CD4-positive, alpha-beta T cell treated with Interleukin-15 for 1 hour (primary cell): ENCODE results near the gene CD93.

Experiments
- DNase-seq: peaks from one replicate; pipeline ENCODE4 v3.0.0-alpha.2; 2020

Gene CD93

DNA sequence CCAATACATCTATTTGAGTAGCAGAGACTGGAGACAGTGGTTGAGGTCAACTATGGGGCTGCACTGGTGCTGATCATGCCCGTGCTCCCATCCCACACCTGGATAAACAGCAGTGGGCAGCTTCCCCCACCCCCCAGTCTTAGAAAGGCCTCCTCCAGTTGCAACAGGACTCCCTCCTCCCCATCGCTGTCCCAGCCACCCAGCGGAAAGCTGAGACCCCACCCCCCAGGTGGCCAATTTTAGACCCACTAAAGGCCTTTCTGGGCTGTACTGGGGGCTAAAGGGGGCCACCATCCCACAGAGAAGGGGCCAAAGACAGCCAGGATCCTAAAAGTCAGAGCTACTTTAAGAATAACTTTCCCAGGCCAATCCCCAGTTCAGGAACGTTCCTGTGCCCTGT, 52.2 kb downstream of the CD93 start:
- DNase-seq, result no peak

DNA sequence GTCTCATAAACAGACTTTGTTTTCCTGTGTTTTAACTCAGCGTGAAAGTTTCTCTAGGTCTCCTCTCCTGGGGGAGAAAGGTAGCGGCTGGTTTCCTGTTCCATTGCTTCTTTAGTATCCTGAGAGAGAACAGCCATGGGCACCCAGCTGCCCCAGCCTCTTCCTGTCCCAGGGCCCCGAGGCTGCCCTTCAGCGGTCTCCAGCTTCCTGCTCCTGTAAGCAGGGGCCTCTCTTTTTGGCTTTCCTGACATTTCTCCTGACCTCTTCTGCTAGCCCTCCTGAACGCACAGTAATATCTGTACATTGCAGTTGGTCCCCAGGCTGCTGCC, 53.4 kb downstream of the CD93 start:
- DNase-seq, result no peak

DNA sequence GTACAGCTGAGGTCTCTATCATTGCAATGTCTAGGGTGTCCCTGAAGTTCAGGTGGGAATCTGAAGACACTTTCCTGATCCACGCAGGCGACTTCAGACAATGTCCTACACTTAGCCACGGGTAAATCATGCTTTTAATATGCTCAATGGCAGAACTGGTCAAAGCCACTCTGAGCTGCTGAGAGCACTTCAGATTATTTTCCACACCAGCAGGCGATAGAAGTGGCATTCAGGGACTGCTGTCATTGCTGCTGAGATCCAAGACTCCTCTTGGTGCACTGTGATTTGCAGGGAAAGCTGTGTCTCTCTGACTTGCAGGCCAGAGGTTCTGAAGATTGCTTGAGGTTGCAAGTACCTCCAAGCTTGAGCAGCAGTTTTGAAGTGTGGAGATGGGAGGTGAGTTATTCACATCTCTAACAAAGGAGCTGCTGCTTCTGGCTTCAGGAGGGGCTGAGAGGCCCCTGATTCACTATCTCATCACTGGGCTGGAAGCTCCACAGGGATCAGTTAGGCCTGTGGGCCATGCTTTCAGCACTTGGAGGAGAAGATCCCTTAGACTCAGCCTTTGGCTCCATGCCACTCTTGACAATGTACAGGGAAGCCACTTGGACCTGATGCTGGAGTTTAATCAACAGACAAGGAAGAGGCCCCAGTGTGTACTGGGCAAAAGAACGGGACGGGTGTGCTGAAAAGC, 53.9 kb downstream of the CD93 start:
- DNase-seq, result no peak

- DNase-seq, result no peak
These were observed 54.8 kb downstream of the CD93 start for GRCh38 chr20:23031346-23031745.
